AG10803 (cell line): ENCODE measurements around the gene SNTG2.

Experiments
- DNase-seq: peaks from one replicate; pipeline ENCODE4 v3.0.0; 2010; ENCODE audit warnings: low read depth
- H3K4me3 ChIP-seq: 2 replicates; pipeline ENCODE4 v1.5.1; 2011; ENCODE audit warnings: mild to moderate bottlenecking, low read length, control low read depth
- CTCF ChIP-seq: conservative IDR thresholded peaks from 2 replicates; pipeline ENCODE4 v1.5.1; 2011; ENCODE audit warnings: mild to moderate bottlenecking, low read length, control low read depth, inconsistent platforms

Gene SNTG2

GRCh38 chr2:1366546-1367134 lies 416.0 kb downstream of the SNTG2 start:
- TF ChIP-seq CTCF, result no peak
- H3K4me3 ChIP-seq, result no peak overlapping the region
- no peak for DNase-seq

- H3K4me3 ChIP-seq, result no peak overlapping the region
- TF ChIP-seq CTCF, result no peak
- no peak for DNase-seq
Measured at GRCh38 chr2:1367601-1368000, 417.0 kb downstream of the SNTG2 start.

GRCh38 chr2:1369905-1370304 lies 419.3 kb downstream of the SNTG2 start:
- H3K4me3 ChIP-seq, result no peak overlapping the region
- no peak for TF ChIP-seq CTCF
- DNase-seq, result no peak

GRCh38 chr2:1370461-1370860 lies 419.8 kb downstream of the SNTG2 start:
- DNase-seq, result no peak
- no peak for TF ChIP-seq CTCF
- H3K4me3 ChIP-seq, result no peak overlapping the region

GRCh38 chr2:1371082-1371481 lies 420.4 kb downstream of the SNTG2 start:
- no peak for TF ChIP-seq CTCF
- DNase-seq, result no peak
- no peak overlapping the region for H3K4me3 ChIP-seq

GRCh38 chr2:1373830-1374229 lies 423.2 kb downstream of the SNTG2 start:
- H3K4me3 ChIP-seq, result no peak overlapping the region
- DNase-seq, result no peak
- no peak for TF ChIP-seq CTCF

- no peak for TF ChIP-seq CTCF
- H3K4me3 ChIP-seq, result no peak overlapping the region
- DNase-seq, result no peak
Measured at GRCh38 chr2:1374287-1374686, 423.6 kb downstream of the SNTG2 start.
